Prostate gland (tissue), 2 donors: ENCODE measurements around the gene CPA1. TPM values are rescaled to one million over a fixed set of nuclear protein-coding genes. Genes with fewer than 3 reads are reported as not detected.

Experiments
- DNase-seq: peaks from one replicate; pipeline ENCODE4 v3.0.0-alpha.2; 2019; ENCODE audit warnings: low spot score
- H3K27ac ChIP-seq, 2 donors: fragments of 200-600 bp; sonication (generic); 2 replicates each; pipeline ENCODE4 v1.5.1; 2017 to 2019
- H3K27me3 ChIP-seq: fragments of 200-600 bp; sonication (generic); replicated peaks from 2 replicates; pipeline ENCODE4 v1.5.1; 2019; ENCODE audit not compliant: insufficient read depth
- H3K36me3 ChIP-seq, 2 donors: fragments of 200-600 bp; sonication (generic); 1 replicate in 1 of 2; 2 replicates in 1 of 2; pipeline versions ENCODE4 v1.5.1 to v1.8.1; 2017 to 2019
- H3K4me1 ChIP-seq: fragments of 200-600 bp; sonication (generic); replicated peaks from 2 replicates; pipeline ENCODE4 v1.5.1; 2019
- H3K4me3 ChIP-seq, 2 donors: fragments of 200-600 bp; sonication (generic); 2 replicates each; pipeline ENCODE4 v1.5.1; 2017 to 2019
- H3K9me3 ChIP-seq: fragments of 200-600 bp; sonication (generic); 2 replicates; pipeline ENCODE4 v1.5.1; 2017
- POLR2A ChIP-seq: fragments of 450-650 bp; IDR thresholded peaks from one replicate; pipeline ENCODE4 v1.6.1; 2016; ENCODE audit warnings: antibody characterized with exemption, mild to moderate bottlenecking
- POLR2AphosphoS5 ChIP-seq: sonication (generic); formaldehyde crosslinking; IDR thresholded peaks from one replicate; pipeline ENCODE4 v1.6.1; 2017; ENCODE audit warnings: antibody characterized with exemption
- WGBS: methylation state at CpG from one replicate; pipeline ENCODE4 v1.1.5; 2018; 5-methylcytosine and 5-hydroxymethylcytosine counted together
- intact Hi-C: fragments of 100-400 bp; cut with DNase I; formaldehyde crosslinking; loops from one replicate; pipeline ENCODE4 v1.14.2; 2022
- total RNA-seq, 2 donors: library from RNA; depleted of rRNA; stranded (reverse); fragments of >200 nt; gene quantifications; one replicate each; pipeline ENCODE4 v1.1.0, GENCODE V29; 2016
- TF ChIP-seq, protein P1 (sequence below), 4 experiments: fragments of 200-600 bp in 2 of 4; fragments of 450-650 bp in 2 of 4; sonication (generic) in 2 of 4; IDR thresholded peaks; 1 replicate in 3 of 4; 2 replicates in 1 of 4; pipeline ENCODE4 v1.5.1; 2016 to 2019; ENCODE audit warnings: antibody characterized with exemption in 4 of 4, mild to moderate bottlenecking in 2 of 4, moderate library complexity in 2 of 4

CPA1 gene
- total RNA-seq, 2 donors from 2014 or later, result 0.14 TPM; not detected in 1

DNA sequence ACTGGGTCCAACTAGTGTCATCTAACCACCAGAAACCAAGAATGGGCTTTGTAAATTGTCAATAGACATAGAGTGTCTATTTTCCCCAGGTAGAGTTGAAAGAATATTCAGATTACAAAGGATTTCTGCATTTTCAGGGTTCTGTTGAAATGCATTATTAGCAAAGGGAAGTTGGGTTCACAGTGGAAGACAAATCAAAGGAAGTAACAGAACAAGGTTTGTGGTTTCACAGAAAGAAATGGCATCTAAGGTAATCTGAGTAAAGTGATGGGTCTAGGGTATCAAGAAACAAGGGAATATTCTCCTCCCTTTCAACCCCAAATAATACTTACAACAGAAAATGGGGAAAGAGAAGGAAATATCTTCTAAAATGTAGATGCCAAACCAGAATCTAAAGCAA is 34.7 kb downstream of the CPA1 start:
- TF ChIP-seq POLR2A, result no peak
- H3K27me3 ChIP-seq, result no peaks in the 10 kb centered on the region
- intact Hi-C loops, result no loop called here

DNA sequence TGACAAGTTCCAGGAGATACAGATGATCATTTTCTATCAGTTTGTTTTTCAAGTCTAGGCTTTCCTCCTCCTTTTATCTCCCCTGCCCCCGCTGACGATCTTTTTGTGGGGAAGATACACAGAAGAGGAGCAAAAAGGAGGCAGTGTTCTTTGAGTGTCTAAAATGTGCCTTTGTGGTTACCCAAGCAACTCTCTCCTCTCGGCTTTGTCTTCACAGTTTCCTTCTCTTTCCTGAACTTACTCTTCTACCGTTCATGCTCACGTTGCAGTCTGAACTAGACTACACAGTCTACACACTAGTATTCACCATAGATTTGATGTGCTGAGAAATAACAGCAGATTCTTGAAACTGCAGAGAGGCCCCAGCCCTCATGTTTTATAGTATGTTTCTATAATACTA is 36.9 kb downstream of the CPA1 start:
- H3K4me1 ChIP-seq, result no peaks in the 10 kb centered on the region
- WGBS, result 37% methylated on average over 5 of the region's 5 CpGs
- H3K4me3 ChIP-seq, result no peak overlapping the region
- no peak for TF ChIP-seq POLR2AphosphoS5
- TF ChIP-seq, protein P1, sequence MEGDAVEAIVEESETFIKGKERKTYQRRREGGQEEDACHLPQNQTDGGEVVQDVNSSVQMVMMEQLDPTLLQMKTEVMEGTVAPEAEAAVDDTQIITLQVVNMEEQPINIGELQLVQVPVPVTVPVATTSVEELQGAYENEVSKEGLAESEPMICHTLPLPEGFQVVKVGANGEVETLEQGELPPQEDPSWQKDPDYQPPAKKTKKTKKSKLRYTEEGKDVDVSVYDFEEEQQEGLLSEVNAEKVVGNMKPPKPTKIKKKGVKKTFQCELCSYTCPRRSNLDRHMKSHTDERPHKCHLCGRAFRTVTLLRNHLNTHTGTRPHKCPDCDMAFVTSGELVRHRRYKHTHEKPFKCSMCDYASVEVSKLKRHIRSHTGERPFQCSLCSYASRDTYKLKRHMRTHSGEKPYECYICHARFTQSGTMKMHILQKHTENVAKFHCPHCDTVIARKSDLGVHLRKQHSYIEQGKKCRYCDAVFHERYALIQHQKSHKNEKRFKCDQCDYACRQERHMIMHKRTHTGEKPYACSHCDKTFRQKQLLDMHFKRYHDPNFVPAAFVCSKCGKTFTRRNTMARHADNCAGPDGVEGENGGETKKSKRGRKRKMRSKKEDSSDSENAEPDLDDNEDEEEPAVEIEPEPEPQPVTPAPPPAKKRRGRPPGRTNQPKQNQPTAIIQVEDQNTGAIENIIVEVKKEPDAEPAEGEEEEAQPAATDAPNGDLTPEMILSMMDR (IDR thresholded peaks at IDR 0.05), result no peak
- no peak for TF ChIP-seq POLR2A
- intact Hi-C loops, result no loop called here
- no peaks in the 10 kb centered on the region for H3K27me3 ChIP-seq
- H3K36me3 ChIP-seq, result no peaks in the 10 kb centered on the region
- no peak for DNase-seq
- no peaks in the 10 kb centered on the region for H3K9me3 ChIP-seq
- H3K27ac ChIP-seq, result no peak overlapping the region

More for the DNA sequence above, 34.7 kb downstream of the CPA1 start:
- DNase-seq, result no peak
- H3K9me3 ChIP-seq, result no peaks in the 10 kb centered on the region
- H3K27ac ChIP-seq, result no peak overlapping the region
- no peaks in the 10 kb centered on the region for H3K4me1 ChIP-seq
- H3K4me3 ChIP-seq, result no peak overlapping the region
- no peaks in the 10 kb centered on the region for H3K36me3 ChIP-seq

DNA sequence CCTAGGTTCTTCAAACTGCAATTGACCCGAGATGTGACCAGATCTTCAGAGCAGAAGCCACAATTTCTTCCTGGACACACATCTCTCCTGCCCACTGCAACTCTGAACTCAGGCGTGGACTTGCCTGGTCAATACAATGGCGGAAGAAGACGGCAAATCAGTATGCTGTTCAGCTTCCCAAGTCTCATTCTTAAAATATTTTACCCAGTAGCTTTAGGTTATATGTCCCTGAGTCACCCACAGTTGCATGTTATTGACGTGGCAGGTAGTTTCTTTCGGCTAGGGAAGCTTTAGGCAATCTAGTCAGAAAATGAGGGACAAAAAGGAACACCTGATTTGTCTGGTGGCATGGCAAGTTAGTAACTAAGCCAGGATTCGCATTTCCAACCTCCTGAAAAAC is 38.0 kb downstream of the CPA1 start:
- no peak for TF ChIP-seq POLR2AphosphoS5
- TF ChIP-seq, protein P1 (IDR thresholded peaks at IDR 0.05), result no peak
- no peak for TF ChIP-seq POLR2A
- intact Hi-C loops, result no loop called here
- Histone ChIP-seq H3K9me3 (no peaks in the 10 kb centered on the region), H3K4me3 (no peak overlapping the region), H3K36me3 (no peaks in the 10 kb centered on the region), H3K27ac (no peak overlapping the region), H3K27me3 (no peaks in the 10 kb centered on the region), H3K4me1 (no peaks in the 10 kb centered on the region)
- DNase-seq, result no peak
- 93% methylated on average over 7 of the region's 7 CpGs for WGBS

DNA sequence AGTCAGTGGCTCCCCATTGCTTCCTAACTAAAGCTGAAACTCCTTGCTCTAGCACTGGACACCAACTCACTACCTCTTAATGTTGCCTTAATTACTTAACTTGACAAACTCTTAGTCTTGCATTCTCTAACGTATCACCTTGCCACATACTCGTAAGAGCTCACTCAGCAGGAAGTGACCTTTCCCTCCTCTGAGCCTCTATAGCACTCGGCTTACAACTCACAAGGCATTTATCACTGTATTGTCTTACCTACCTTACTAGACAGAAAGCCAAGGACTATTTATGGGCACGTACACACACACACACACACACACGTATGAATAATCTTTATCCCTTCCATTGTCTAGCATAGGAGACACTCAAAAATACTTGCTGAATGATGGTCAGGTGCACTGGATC is 39.4 kb downstream of the CPA1 start:
- no peaks in the 10 kb centered on the region for H3K27me3 ChIP-seq
- no peak overlapping the region for H3K4me3 ChIP-seq
- no peaks in the 10 kb centered on the region for H3K36me3 ChIP-seq
- no peak for TF ChIP-seq POLR2A
- TF ChIP-seq, protein P1 (IDR thresholded peaks at IDR 0.05), result no peak
- no peak for TF ChIP-seq POLR2AphosphoS5
- 84% methylated on average over 5 of the region's 5 CpGs for WGBS
- H3K9me3 ChIP-seq, result no peaks in the 10 kb centered on the region
- no peak overlapping the region for H3K27ac ChIP-seq
- H3K4me1 ChIP-seq, result no peaks in the 10 kb centered on the region
- DNase-seq, result no peak
- intact Hi-C loops, result no loop called here

DNA sequence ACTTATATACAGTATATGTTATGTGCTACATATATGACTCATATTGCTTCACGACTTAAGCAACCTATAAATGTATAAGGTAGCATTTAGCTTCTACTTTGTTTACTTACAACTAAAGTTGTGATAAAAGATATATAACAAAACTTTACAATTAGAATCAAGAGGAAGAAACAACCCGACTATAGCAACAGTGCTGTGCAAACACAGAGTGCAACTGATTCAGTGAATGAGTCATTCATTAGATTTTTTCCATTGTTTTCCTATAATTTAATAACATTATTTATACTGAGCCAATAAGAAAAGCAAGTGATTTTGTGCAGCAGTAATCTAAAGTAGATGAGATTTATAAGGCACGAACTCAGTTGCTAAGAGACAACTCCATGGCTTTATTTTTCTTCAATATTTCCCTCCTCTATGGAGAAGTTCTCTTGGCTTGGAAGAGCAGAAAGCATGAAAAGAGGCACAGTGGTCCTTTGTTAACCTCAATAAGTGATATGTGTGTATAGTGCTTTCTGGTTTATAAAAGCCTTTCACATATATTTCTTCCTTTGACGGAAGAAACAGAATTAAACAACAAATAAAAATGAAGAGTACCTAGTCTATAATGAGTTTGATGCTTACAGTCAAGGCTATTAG is 40.8 kb downstream of the CPA1 start:
- no peaks in the 10 kb centered on the region for H3K27me3 ChIP-seq
- H3K9me3 ChIP-seq, result no peaks in the 10 kb centered on the region
- no peak for TF ChIP-seq POLR2AphosphoS5
- TF ChIP-seq POLR2A, result no peak
- no peak for DNase-seq
- 50% methylated on average over 4 of the region's 4 CpGs for WGBS
- H3K4me1 ChIP-seq, result no peaks in the 10 kb centered on the region
- no peak overlapping the region for H3K27ac ChIP-seq
- intact Hi-C loops, result no loop called here
- H3K36me3 ChIP-seq, result no peaks in the 10 kb centered on the region
- no peak overlapping the region for H3K4me3 ChIP-seq

DNA sequence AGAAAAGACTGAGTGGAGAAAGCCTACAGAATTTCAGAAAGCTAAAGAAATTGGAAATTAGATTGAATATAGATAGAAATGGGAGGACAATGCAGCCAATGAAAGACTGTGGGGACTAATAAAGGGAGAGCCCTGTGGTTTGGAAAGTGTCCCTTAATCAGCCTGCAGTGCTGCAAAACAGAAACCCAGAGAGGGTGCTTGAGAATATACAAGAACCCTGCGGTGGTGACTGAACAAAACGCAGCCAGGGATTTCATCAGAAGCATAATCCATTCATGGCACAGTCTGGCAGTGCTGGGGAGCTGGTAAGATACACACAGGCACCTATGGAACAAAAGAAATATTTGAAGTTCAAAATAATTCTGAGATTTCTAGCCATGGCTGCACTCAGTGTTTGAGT is 41.4 kb downstream of the CPA1 start:
- Histone ChIP-seq H3K9me3 (no peaks in the 10 kb centered on the region), H3K36me3 (no peaks in the 10 kb centered on the region), H3K4me3 (no peak overlapping the region), H3K27ac (no peak overlapping the region), H3K4me1 (no peaks in the 10 kb centered on the region), H3K27me3 (no peaks in the 10 kb centered on the region)
- TF ChIP-seq POLR2AphosphoS5 (no peak), POLR2A (no peak)
- TF ChIP-seq, protein P1 (IDR thresholded peaks at IDR 0.05), result no peak
- intact Hi-C loops, result no loop called here
- DNase-seq, result no peak
- WGBS, result 45% methylated on average over 2 of the region's 2 CpGs
